Naive thymus-derived CD4-positive, alpha-beta T cell (primary cell): ENCODE measurements around the gene KCNAB1. TPM values are rescaled to one million over a fixed set of nuclear protein-coding genes. Genes with fewer than 3 reads are reported as not detected.
"Not testable (repeated sequence)": the region's sequence is repeated elsewhere in the genome, so short reads cannot be mapped to it uniquely, and the experiment has no call there.

ENCODE experiments used
- ATAC-seq: fragments of 150-1000 bp; cut with Tn5 transposase; 2 replicates; pipeline ENCODE4 v1.10.0; 2021; ENCODE audit warnings: mild to moderate bottlenecking, moderate library complexity
- CTCF ChIA-PET: fragments of 350-600 bp; sonication (Branson Sonifier 250); formaldehyde crosslinking; loops from one replicate; lab custom pipeline; 2021; ENCODE audit warnings: antibody characterized with exemption; lab: Charles Lee
- POLR2A ChIA-PET: fragments of 350-600 bp; sonication (Branson Sonifier 250); formaldehyde crosslinking; loops from one replicate; lab custom pipeline; 2021; ENCODE audit warnings: antibody characterized with exemption, inconsistent platforms; lab: Charles Lee
- DNase-seq, 9 donors: peaks; one replicate each; pipeline versions ENCODE4 v3.0.0 to v3.0.0-alpha.2; 2020 to 2022; ENCODE audit warnings: mixed read lengths in 1 of 9
- H3K27ac ChIP-seq: one replicate; pipeline ENCODE4 v1.7.0; 2013; ENCODE audit warnings: mild to moderate bottlenecking, low read depth, low read length, moderate library complexity
- H3K27me3 ChIP-seq, 2 donors: one replicate each; pipeline ENCODE4 v1.7.0; 2013; ENCODE audit warnings: low read length in 2 of 2, mild to moderate bottlenecking in 2 of 2, moderate library complexity in 2 of 2; ENCODE audit not compliant: control insufficient read depth in 2 of 2, insufficient read depth in 2 of 2
- H3K36me3 ChIP-seq, 3 experiments: 1 replicate in 2 of 3; 2 replicates in 1 of 3; pipeline ENCODE4 v1.7.0; 2013; ENCODE audit warnings: low read length in 3 of 3, mild to moderate bottlenecking in 3 of 3, moderate library complexity in 1 of 3; ENCODE audit not compliant: insufficient read depth in 3 of 3, control insufficient read depth in 2 of 3
- H3K4me1 ChIP-seq, 2 donors: one replicate each; pipeline ENCODE4 v1.7.0; 2013; ENCODE audit warnings: low read length in 2 of 2, mild to moderate bottlenecking in 2 of 2, moderate library complexity in 1 of 2; ENCODE audit not compliant: control insufficient read depth in 2 of 2, insufficient read depth in 2 of 2
- H3K4me3 ChIP-seq: 2 replicates; pipeline ENCODE4 v1.7.0; 2013; ENCODE audit warnings: mild to moderate bottlenecking, low read length
- H3K9me3 ChIP-seq, 3 experiments: 1 replicate in 2 of 3; 2 replicates in 1 of 3; pipeline ENCODE4 v1.7.0; 2013; ENCODE audit warnings: low read length in 3 of 3; ENCODE audit not compliant: control insufficient read depth in 2 of 3
- H3K27ac Mint-ChIP-seq, 9 donors: one replicate each; pipeline ENCODE4 v1.8.0; 2020 to 2022; ENCODE audit warnings: mixed read lengths in 9 of 9, mild to moderate bottlenecking in 8 of 9, moderate library complexity in 5 of 9, inconsistent platforms in 2 of 9
- H3K27me3 Mint-ChIP-seq, 5 donors: one replicate each; pipeline ENCODE4 v1.8.0; 2021 to 2022; ENCODE audit warnings: mixed read lengths in 5 of 5, mild to moderate bottlenecking in 1 of 5
- H3K36me3 Mint-ChIP-seq, 5 donors: one replicate each; pipeline ENCODE4 v1.8.0; 2020 to 2022; ENCODE audit warnings: mixed read lengths in 5 of 5, mild to moderate bottlenecking in 3 of 5, inconsistent platforms in 1 of 5
- H3K4me1 Mint-ChIP-seq, 7 donors: one replicate each; pipeline ENCODE4 v1.8.0; 2020 to 2022; ENCODE audit warnings: mixed read lengths in 7 of 7, mild to moderate bottlenecking in 3 of 7, inconsistent platforms in 1 of 7
- H3K4me3 Mint-ChIP-seq, 10 donors: one replicate each; pipeline ENCODE4 v1.8.0; 2020 to 2022; ENCODE audit warnings: mild to moderate bottlenecking in 10 of 10, mixed read lengths in 10 of 10, moderate library complexity in 6 of 10, inconsistent platforms in 2 of 10
- H3K9me3 Mint-ChIP-seq, 11 donors: one replicate each; pipeline ENCODE4 v1.8.0; 2020 to 2022; ENCODE audit warnings: mixed read lengths in 11 of 11, mild to moderate bottlenecking in 4 of 11, inconsistent platforms in 1 of 11, moderate library complexity in 1 of 11
- intact Hi-C, 2 donors: fragments of 100-400 bp; cut with micrococcal nuclease; formaldehyde crosslinking; loops; one replicate each; pipeline ENCODE4 v1.15.1; 2023
- polyA plus RNA-seq, 2 donors: library from polyadenylated mRNA; unstranded; fragments of 300-500 nt; fragmentation: Illumina TruSeq; gene quantifications; one replicate each; pipeline ENCODE4 v1.2.3, GENCODE V29; 2021
- total RNA-seq, 6 experiments: library from RNA in 5 of 6; stranded (reverse) in 5 of 6; gene quantifications; 1 replicate in 5 of 6; 2 replicates in 1 of 6; pipeline ENCODE4 v1.2.3 and lab custom pipeline; 2021 to 2026

KCNAB1 gene
- total and polyA plus RNA-seq, 7 experiments from 2014 or later, result 0.09 to 0.17 TPM; not detected in 5

DNA sequence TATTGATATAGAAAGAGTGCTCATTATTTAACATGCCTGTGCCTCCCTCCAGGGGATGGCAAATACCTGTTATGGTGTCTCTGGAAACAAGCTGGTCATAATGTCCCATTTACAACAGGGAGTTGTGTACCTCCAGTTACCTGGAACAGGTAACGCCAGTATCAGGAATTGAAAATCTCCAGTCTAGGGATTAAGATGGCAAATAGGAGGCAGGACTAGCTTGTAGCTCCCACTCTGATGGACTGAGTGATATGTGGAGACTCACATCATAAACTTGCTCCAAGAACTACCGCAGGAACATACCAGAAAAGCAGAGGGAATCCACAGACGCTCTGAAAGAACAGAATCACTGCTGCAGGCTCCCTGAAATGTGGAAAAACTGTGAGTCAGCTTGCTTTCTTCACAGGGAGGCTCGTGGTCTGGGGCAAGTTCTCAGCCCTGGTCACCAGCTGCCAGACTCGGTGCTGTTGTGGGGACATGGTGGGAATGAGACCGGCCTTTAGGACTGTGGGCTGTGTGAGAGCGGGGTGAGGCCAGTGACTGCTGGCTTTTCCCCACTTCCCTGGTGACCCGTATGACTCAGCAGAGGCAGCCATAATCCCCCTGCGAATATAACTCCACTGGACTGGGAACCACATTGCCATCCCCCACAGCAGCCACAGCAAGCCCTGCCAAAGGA, 97.4 kb downstream of the KCNAB1 start:
- H3K36me3 Mint-ChIP-seq, result peaks cover 0 to 5% (median 0%) of the 10 kb centered on the region in 5 donors
- Histone ChIP-seq H3K27me3 (no peaks in the 10 kb centered on the region), H3K36me3 (no peaks in the 10 kb centered on the region), H3K27ac (no peak overlapping the region), H3K4me3 (no peak overlapping the region), H3K9me3 (no peaks in the 10 kb centered on the region), H3K4me1 (no peaks in the 10 kb centered on the region)
- ChIA-PET CTCF (no interaction called here), POLR2A (no interaction called here)
- ATAC-seq (no peak), DNase-seq (no peak)
- H3K27me3 Mint-ChIP-seq, result peaks cover 8 to 44% (median 39%) of the 10 kb centered on the region in 5 donors
- H3K9me3 Mint-ChIP-seq, result peaks cover 0 to 25% (median 5%) of the 10 kb centered on the region in 11 donors
- no peak overlapping the region for H3K4me3 Mint-ChIP-seq
- H3K4me1 Mint-ChIP-seq, result no peaks in the 10 kb centered on the region
- intact Hi-C loops, result no loop called here
- no peak overlapping the region for H3K27ac Mint-ChIP-seq

DNA sequence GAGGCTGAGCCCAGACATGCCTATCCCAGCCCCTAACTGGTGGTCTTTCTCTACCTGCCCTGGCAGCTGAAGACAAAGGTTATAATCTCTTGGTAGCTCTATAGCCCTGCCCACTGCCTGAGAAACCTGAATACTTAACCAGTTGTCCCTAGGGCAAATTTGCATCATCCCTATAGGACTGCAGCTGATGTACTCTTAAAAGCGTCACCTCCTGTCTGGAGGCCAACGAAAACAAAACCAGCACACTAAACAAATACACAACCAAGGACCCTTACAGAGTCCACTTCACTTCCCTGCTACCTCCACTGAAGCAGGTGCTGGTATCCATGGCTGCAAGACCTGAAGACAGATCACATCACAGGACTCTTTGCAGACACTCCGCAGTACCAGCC, 98.0 kb downstream of the KCNAB1 start:
- Histone ChIP-seq H3K4me1 (no peaks in the 10 kb centered on the region), H3K27me3 (no peaks in the 10 kb centered on the region), H3K4me3 (no peak overlapping the region), H3K36me3 (no peaks in the 10 kb centered on the region), H3K9me3 (no peaks in the 10 kb centered on the region), H3K27ac (no peak overlapping the region)
- ChIA-PET POLR2A (no interaction called here), CTCF (no interaction called here)
- ATAC-seq (no peak), DNase-seq (no peak)
- no peak overlapping the region for H3K27ac Mint-ChIP-seq
- H3K27me3 Mint-ChIP-seq, result peaks cover 6 to 44% (median 33%) of the 10 kb centered on the region in 5 donors
- H3K4me1 Mint-ChIP-seq, result no peaks in the 10 kb centered on the region
- H3K36me3 Mint-ChIP-seq, result peaks cover 0 to 5% (median 0%) of the 10 kb centered on the region in 5 donors
- H3K9me3 Mint-ChIP-seq, result peaks cover 0 to 25% (median 5%) of the 10 kb centered on the region in 11 donors
- H3K4me3 Mint-ChIP-seq, result no peak overlapping the region
- intact Hi-C loops, result no loop called here

DNA sequence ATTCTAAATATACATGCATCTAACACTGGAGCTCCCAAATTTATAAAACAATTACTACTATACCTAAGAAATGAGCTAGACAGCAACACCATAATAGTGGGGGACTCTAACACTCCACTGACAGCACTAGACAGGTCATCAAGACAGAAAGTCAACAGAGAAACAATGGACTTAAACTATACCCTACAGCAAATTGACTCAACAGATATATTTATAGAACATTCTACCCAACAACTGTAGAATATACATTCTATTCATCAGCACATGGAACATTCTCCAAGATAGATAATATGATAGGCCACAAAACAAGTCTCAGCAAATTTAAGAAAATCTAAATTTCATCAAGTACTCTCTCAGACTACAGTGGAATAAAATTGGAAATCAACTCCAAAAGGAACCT, 102.0 kb downstream of the KCNAB1 start:
- H3K36me3 Mint-ChIP-seq, H3K4me1 ChIP-seq, CTCF ChIA-PET: not testable (repeated sequence)

DNA sequence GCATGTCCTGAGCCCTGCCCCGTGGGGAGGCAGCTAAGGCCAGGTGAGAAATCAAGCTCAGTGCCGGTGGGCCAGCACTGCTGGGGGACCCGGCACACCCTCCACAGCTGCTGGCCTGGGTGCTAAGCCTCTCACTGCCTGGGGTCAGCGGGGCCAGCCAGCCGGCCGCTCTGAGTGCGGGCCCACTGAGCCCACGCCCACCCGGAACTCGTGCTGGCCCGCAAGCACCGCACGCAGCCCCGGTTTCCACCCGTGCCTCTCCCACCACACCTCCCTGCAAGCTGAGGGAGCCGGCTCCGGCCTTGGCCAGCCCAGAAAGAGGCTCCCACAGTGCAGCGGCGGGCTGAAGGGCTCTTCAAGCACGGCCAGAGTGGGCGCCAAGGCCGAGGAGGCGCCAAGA, 103.7 kb downstream of the KCNAB1 start:
- ATAC-seq, CTCF ChIA-PET, intact Hi-C loops, H3K36me3 Mint-ChIP-seq, H3K27me3 ChIP-seq, POLR2A ChIA-PET, H3K27ac ChIP-seq, H3K36me3 ChIP-seq, H3K4me1 ChIP-seq, H3K4me3 ChIP-seq, H3K4me1 Mint-ChIP-seq, H3K9me3 ChIP-seq, DNase-seq, H3K27ac Mint-ChIP-seq, H3K4me3 Mint-ChIP-seq: not testable (repeated sequence)
- H3K27me3 Mint-ChIP-seq, result peaks cover 5 to 36% (median 21%) of the 10 kb centered on the region in 5 donors
- H3K9me3 Mint-ChIP-seq, result peaks cover 0 to 25% (median 5%) of the 10 kb centered on the region in 11 donors

More for the DNA sequence above, 102.0 kb downstream of the KCNAB1 start:
- H3K27ac Mint-ChIP-seq, H3K36me3 ChIP-seq, DNase-seq, H3K4me3 Mint-ChIP-seq, H3K4me3 ChIP-seq, H3K9me3 ChIP-seq, H3K27me3 ChIP-seq, intact Hi-C loops, H3K4me1 Mint-ChIP-seq, ATAC-seq, H3K27ac ChIP-seq, POLR2A ChIA-PET: not testable (repeated sequence)
- H3K9me3 Mint-ChIP-seq, result peaks cover 0 to 25% (median 5%) of the 10 kb centered on the region in 11 donors
- peaks cover 2 to 39% (median 29%) of the 10 kb centered on the region in 5 donors for H3K27me3 Mint-ChIP-seq

DNA sequence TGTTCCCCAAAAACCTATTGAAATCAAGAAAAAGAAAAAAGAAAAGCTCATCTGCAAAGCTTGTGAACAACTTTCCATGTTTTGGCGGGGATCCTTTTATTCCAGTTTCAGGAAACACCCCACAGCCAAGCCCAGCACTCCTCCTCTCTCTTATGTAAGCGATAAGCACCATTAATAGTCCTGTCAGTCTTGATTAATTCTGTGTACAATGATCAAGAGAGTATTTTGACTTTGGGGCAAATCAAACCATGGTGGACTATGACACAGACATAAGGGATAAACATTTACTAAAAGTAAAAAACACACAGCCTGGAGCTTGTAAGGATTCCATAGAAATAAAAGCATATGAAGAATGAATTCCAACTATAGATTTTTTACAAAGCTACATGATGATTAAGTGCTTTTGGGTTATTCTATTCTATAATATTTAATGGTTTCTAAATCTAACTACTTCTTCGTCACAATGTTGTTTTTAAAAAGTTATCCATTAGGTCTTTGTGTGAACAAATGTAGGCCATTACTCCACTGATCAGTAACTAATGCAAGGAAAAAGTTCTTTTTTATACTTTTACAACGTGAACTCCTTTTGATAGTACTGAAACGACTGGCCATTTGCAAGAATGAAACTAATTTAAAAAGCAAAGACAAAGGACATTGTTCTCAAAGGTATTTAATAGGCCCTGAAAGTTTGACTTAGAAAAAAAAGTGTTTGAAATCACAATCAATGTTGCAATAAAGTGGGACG, 106.5 kb downstream of the KCNAB1 start:
- intact Hi-C loops, result no loop called here
- Histone ChIP-seq H3K4me3 (no peak overlapping the region), H3K27me3 (no peaks in the 10 kb centered on the region), H3K27ac (no peak overlapping the region), H3K36me3 (no peaks in the 10 kb centered on the region), H3K4me1 (no peaks in the 10 kb centered on the region), H3K9me3 (no peaks in the 10 kb centered on the region)
- Mint-ChIP-seq H3K9me3 (peaks cover 0 to 7% (median 0%) of the 10 kb centered on the region in 11 donors), H3K36me3 (no peaks in the 10 kb centered on the region), H3K4me3 (no peak overlapping the region), H3K27me3 (peaks cover 8 to 20% (median 12%) of the 10 kb centered on the region in 5 donors), H3K4me1 (no peaks in the 10 kb centered on the region), H3K27ac (no peak overlapping the region)
- DNase-seq (no peak), ATAC-seq (no peak)
- ChIA-PET POLR2A (no interaction called here), CTCF (no interaction called here)

DNA sequence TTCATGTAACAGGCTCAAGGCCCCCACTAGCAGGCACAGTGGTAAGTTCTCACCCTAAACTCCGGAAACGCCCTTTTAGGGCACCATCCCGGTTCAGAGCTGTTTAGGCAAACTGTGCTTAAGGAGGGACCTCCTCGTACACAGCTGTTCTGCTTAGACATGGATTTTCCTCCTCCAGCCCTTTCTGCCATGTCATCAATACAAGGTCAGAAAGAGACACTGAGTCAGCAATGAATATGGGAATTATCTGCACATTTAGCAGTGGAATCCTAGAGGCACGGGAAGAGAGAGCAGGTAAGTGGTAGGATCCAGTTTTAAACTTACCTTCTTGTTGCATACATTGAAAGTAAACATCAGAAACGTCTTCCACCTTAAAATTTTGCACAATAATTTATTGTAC, 107.3 kb downstream of the KCNAB1 start:
- no peaks in the 10 kb centered on the region for H3K4me1 Mint-ChIP-seq
- H3K27me3 Mint-ChIP-seq, result peaks cover 8 to 15% (median 11%) of the 10 kb centered on the region in 5 donors
- peaks cover 0 to 4% (median 0%) of the 10 kb centered on the region in 11 donors for H3K9me3 Mint-ChIP-seq
- H3K27ac ChIP-seq, result no peak overlapping the region
- no peaks in the 10 kb centered on the region for H3K9me3 ChIP-seq
- no peaks in the 10 kb centered on the region for H3K27me3 ChIP-seq
- intact Hi-C loops, result no loop called here
- ATAC-seq (no peak), DNase-seq (no peak)
- no peak overlapping the region for H3K4me3 ChIP-seq
- no peaks in the 10 kb centered on the region for H3K4me1 ChIP-seq
- H3K36me3 ChIP-seq, result no peaks in the 10 kb centered on the region
- no peak overlapping the region for H3K27ac Mint-ChIP-seq
- no peak overlapping the region for H3K4me3 Mint-ChIP-seq
- ChIA-PET CTCF (no interaction called here), POLR2A (no interaction called here)
- H3K36me3 Mint-ChIP-seq, result no peaks in the 10 kb centered on the region
